Body of pancreas (tissue), 4 donors: Measurements from ENCODE around the gene KDELR3. TPM values are rescaled to one million over a fixed set of nuclear protein-coding genes. Genes with fewer than 3 reads are reported as not detected.

ENCODE experiments used
- ATAC-seq: fragments of 150-250 bp; one replicate; pipeline ENCODE4 v1.9.1; 2016
- DNase-seq, 4 donors: peaks; one replicate each; pipeline ENCODE4 v3.0.0-alpha.2; 2019
- H3K27ac ChIP-seq, 4 donors: fragments of 200-600 bp; sonication (generic); 1 replicate in 3 of 4; 2 replicates in 1 of 4; pipeline versions ENCODE4 v1.5.1 to v1.6.1; 2016 to 2019; ENCODE audit warnings: mild to moderate bottlenecking in 1 of 4, mixed read lengths in 1 of 4, moderate library complexity in 1 of 4
- H3K27me3 ChIP-seq, 2 donors: fragments of 200-600 bp; sonication (generic); one replicate each; pipeline ENCODE4 v1.6.0; 2016; ENCODE audit warnings: mild to moderate bottlenecking in 1 of 2
- H3K36me3 ChIP-seq, 2 donors: fragments of 200-600 bp; sonication (generic); replicated peaks in 1 of 2; 2 replicates each; pipeline ENCODE4 v1.5.1; 2016; ENCODE audit warnings: low read depth in 2 of 2; ENCODE audit not compliant: insufficient read depth in 1 of 2
- H3K4me1 ChIP-seq: fragments of 200-600 bp; sonication (generic); one replicate; pipeline ENCODE4 v1.6.0; 2016
- H3K4me3 ChIP-seq, 2 donors: fragments of 200-600 bp; sonication (generic); 1 replicate in 1 of 2; 2 replicates in 1 of 2; pipeline ENCODE4 v1.5.1; 2016 to 2019
- H3K9me3 ChIP-seq, 3 donors: fragments of 200-600 bp; sonication (generic); 1 replicate in 2 of 3; 2 replicates in 1 of 3; pipeline ENCODE4 v1.5.1; 2016
- CTCF ChIP-seq, 7 experiments: fragments of 450-650 bp in 4 of 7; fragments of 200-600 bp in 3 of 7; sonication (generic) in 3 of 7; IDR thresholded peaks; one replicate each; pipeline ENCODE4 v1.5.1; 2016 to 2019; ENCODE audit warnings: antibody characterized with exemption in 7 of 7
- POLR2A ChIP-seq, 3 donors: fragments of 450-650 bp; IDR thresholded peaks; one replicate each; pipeline ENCODE4 v1.6.1; 2016; ENCODE audit warnings: antibody characterized with exemption in 3 of 3, mild to moderate bottlenecking in 2 of 3
- WGBS, 2 donors: methylation state at CpG; one replicate each; pipeline ENCODE4 v1.1.5; 2017; 5-methylcytosine and 5-hydroxymethylcytosine counted together
- intact Hi-C: fragments of 100-400 bp; cut with DNase I; formaldehyde crosslinking; loops from one replicate; pipeline ENCODE4 v1.15.1; 2023
- total RNA-seq, 2 donors: library from RNA; depleted of rRNA; stranded (reverse); fragments of >200 nt; gene quantifications; one replicate each; pipeline ENCODE4 v1.1.0, GENCODE V29; 2016

Gene KDELR3
- total RNA-seq, 2 donors from 2014 or later, result 5.6 to 16.3 TPM

- H3K4me1 ChIP-seq, result peaks cover 13% of the 10 kb centered on the region
- TF ChIP-seq POLR2A (IDR thresholded peaks at IDR 0.05), result no peak
- TF ChIP-seq CTCF (IDR thresholded peaks at IDR 0.05), result no peak
- peaks cover 0 to 13% of the 10 kb centered on the region in 2 donors for H3K27me3 ChIP-seq
- no peak for DNase-seq
- WGBS, 2 donors, result 0% methylated on average over 61 of the region's 76 CpGs; no CpG with 5 or more reads in 1 of the 2 donors
- no peak within 1 kb of the TSS for H3K4me3 ChIP-seq
- H3K36me3 ChIP-seq, result no peaks in the 10 kb centered on the region
- no peak within 1 kb of the TSS for H3K27ac ChIP-seq
- no peaks in the 10 kb centered on the region for H3K9me3 ChIP-seq
- intact Hi-C loops, result no loop called here
- no peak for ATAC-seq
Measured at GRCh38 chr22:38455076-38455529, 12.8 kb upstream of the KDELR3 start, which contains the start of gene KCNJ4. TSS of gene KCNJ4 (minus strand) at chr22:38455199. CDS start at chr22:38428132, 27,067 bp downstream.

GRCh38 chr22:38455530-38456271 is 12.2 kb upstream of the KDELR3 start:
- H3K4me3 ChIP-seq, result no peak overlapping the region
- ATAC-seq (peak; percentile 19), DNase-seq (peak in 2 of 4 donors; percentile 27 to 29)
- peaks cover 13% of the 10 kb centered on the region for H3K4me1 ChIP-seq
- H3K9me3 ChIP-seq, result no peaks in the 10 kb centered on the region
- H3K27ac ChIP-seq, result no peak overlapping the region
- no peaks in the 10 kb centered on the region for H3K36me3 ChIP-seq
- no peak for TF ChIP-seq POLR2A (IDR thresholded peaks at IDR 0.05)
- TF ChIP-seq CTCF (IDR thresholded peaks at IDR 0.05), result no peak
- intact Hi-C loops, result no loop called here
- peaks cover 0 to 13% of the 10 kb centered on the region in 2 donors for H3K27me3 ChIP-seq
- 1 to 2% methylated on average over 26 to 68 of the region's 90 CpGs for WGBS, 2 donors

- DNase-seq (no peak), ATAC-seq (no peak)
- Histone ChIP-seq H3K4me3 (no peak overlapping the region), H3K4me1 (peaks cover 16% of the 10 kb centered on the region), H3K36me3 (no peaks in the 10 kb centered on the region), H3K27me3 (peaks cover 0 to 13% of the 10 kb centered on the region in 2 donors), H3K27ac (no peak overlapping the region), H3K9me3 (no peaks in the 10 kb centered on the region)
- WGBS, 2 donors, result 63 to 66% methylated on average over 9 to 15 of the region's 17 CpGs
- intact Hi-C loops, result no loop called here
- TF ChIP-seq POLR2A (IDR thresholded peaks at IDR 0.05) (no peak), CTCF (IDR thresholded peaks at IDR 0.05) (no peak)
Measured at GRCh38 chr22:38456272-38456835, 11.5 kb upstream of the KDELR3 start.

- no peak for ATAC-seq
- H3K27ac ChIP-seq, result no peak overlapping the region
- WGBS, 2 donors, result 70 to 77% methylated on average over 8 to 14 of the region's 14 CpGs
- H3K36me3 ChIP-seq, result no peaks in the 10 kb centered on the region
- intact Hi-C loops, result no loop called here
- H3K27me3 ChIP-seq, result peaks cover 0 to 13% of the 10 kb centered on the region in 2 donors
- H3K4me3 ChIP-seq, result no peak overlapping the region
- TF ChIP-seq POLR2A (IDR thresholded peaks at IDR 0.05) (no peak), CTCF (IDR thresholded peaks at IDR 0.05) (no peak)
- peaks cover 23% of the 10 kb centered on the region for H3K4me1 ChIP-seq
- DNase-seq, result no peak
- no peaks in the 10 kb centered on the region for H3K9me3 ChIP-seq
Measured at GRCh38 chr22:38456841-38457699, 10.8 kb upstream of the KDELR3 start.
